Progenitor cell of endocrine pancreas (in vitro differentiated cells): ENCODE results near the gene CDK14. TPM values are rescaled to one million over a fixed set of nuclear protein-coding genes. Genes with fewer than 3 reads are reported as not detected.

Experiments used
- DNase-seq: peaks from one replicate; pipeline ENCODE4 v3.0.0; 2021; ENCODE audit warnings: low spot score; ENCODE audit not compliant: unreplicated experiment
- H3K27ac Mint-ChIP-seq: 2 replicates; pipeline ENCODE4 v1.8.0; 2021; ENCODE audit warnings: mild to moderate bottlenecking, moderate library complexity, mixed read lengths
- H3K27me3 Mint-ChIP-seq: 2 replicates; pipeline ENCODE4 v1.8.0; 2021; ENCODE audit warnings: mixed read lengths
- H3K36me3 Mint-ChIP-seq: 2 replicates; pipeline ENCODE4 v1.8.0; 2022; ENCODE audit warnings: mixed read lengths; ENCODE audit not compliant: insufficient read depth
- H3K4me1 Mint-ChIP-seq: 2 replicates; pipeline ENCODE4 v1.8.0; 2021; ENCODE audit warnings: low read depth, mixed read lengths
- H3K4me3 Mint-ChIP-seq: 2 replicates; pipeline ENCODE4 v1.8.0; 2021; ENCODE audit warnings: low read depth, mild to moderate bottlenecking, moderate library complexity, mixed read lengths
- H3K9me3 Mint-ChIP-seq: 2 replicates; pipeline ENCODE4 v1.8.0; 2021; ENCODE audit warnings: low read depth, mixed read lengths
- CTCF ChIP-seq: fragments of 200-600 bp; sonication (generic); IDR thresholded peaks from one replicate; pipeline ENCODE4 v1.5.0; 2021; ENCODE audit warnings: antibody characterized with exemption, mild to moderate bottlenecking; ENCODE audit not compliant: unreplicated experiment
- total RNA-seq: library from RNA; stranded (reverse); gene quantifications from 2 replicates; pipeline ENCODE4 v1.2.1, GENCODE V29; 2021

CDK14 gene
- total RNA-seq, 1 donor from 2014 or later: 117 TPM

GRCh38 chr7:91088156-91088555, 492.0 kb downstream of the CDK14 start:
- no peak overlapping the region for H3K27ac Mint-ChIP-seq
- no peaks in the 10 kb centered on the region for H3K4me1 Mint-ChIP-seq
- DNase-seq: no peak
- H3K27me3 Mint-ChIP-seq: no peaks in the 10 kb centered on the region
- no peak overlapping the region for H3K4me3 Mint-ChIP-seq
- peaks cover 6% of the 10 kb centered on the region for H3K36me3 Mint-ChIP-seq
- no peaks in the 10 kb centered on the region for H3K9me3 Mint-ChIP-seq
- no peak for TF ChIP-seq CTCF

DNA sequence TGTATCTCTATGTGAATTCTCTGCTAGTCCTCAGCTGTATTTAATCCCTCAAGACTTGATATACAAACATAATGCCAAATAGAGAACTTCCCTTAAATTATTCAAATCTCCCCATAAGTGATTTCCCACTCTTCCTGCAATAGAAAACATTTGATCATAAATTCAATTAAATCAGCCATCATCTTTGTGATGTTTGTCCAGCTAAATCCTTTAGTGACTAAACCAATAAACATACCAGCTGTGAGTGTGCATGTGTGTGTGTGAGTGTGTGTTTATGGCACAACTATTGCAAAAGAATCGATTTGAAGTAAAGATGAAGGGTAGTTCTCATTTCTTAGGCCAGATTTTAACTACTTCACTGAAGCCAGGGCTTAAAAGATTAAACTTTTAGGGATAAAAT, 492.6 kb downstream of the CDK14 start:
- no peak overlapping the region for H3K4me3 Mint-ChIP-seq
- no peak for TF ChIP-seq CTCF
- no peaks in the 10 kb centered on the region for H3K9me3 Mint-ChIP-seq
- no peaks in the 10 kb centered on the region for H3K27me3 Mint-ChIP-seq
- peaks cover 7% of the 10 kb centered on the region for H3K36me3 Mint-ChIP-seq
- no peak for DNase-seq
- no peaks in the 10 kb centered on the region for H3K4me1 Mint-ChIP-seq
- no peak overlapping the region for H3K27ac Mint-ChIP-seq

- Mint-ChIP-seq H3K27me3 (no peaks in the 10 kb centered on the region), H3K9me3 (no peaks in the 10 kb centered on the region), H3K4me3 (no peak overlapping the region), H3K4me1 (no peaks in the 10 kb centered on the region), H3K27ac (no peak overlapping the region), H3K36me3 (peaks cover 11% of the 10 kb centered on the region)
- no peak for DNase-seq
- peak; percentile 88 for TF ChIP-seq CTCF
These were observed 493.4 kb downstream of the CDK14 start for GRCh38 chr7:91089382-91089963.

GRCh38 chr7:91090684-91091083, 494.6 kb downstream of the CDK14 start:
- peaks cover 4% of the 10 kb centered on the region for H3K9me3 Mint-ChIP-seq
- DNase-seq: no peak
- H3K36me3 Mint-ChIP-seq: peaks cover 16% of the 10 kb centered on the region
- H3K27ac Mint-ChIP-seq: no peak overlapping the region
- no peaks in the 10 kb centered on the region for H3K27me3 Mint-ChIP-seq
- no peak for TF ChIP-seq CTCF
- no peak overlapping the region for H3K4me3 Mint-ChIP-seq
- no peaks in the 10 kb centered on the region for H3K4me1 Mint-ChIP-seq

- Mint-ChIP-seq H3K27me3 (no peaks in the 10 kb centered on the region), H3K9me3 (peaks cover 4% of the 10 kb centered on the region), H3K27ac (peak overlapping the region; percentile 56), H3K36me3 (peaks cover 16% of the 10 kb centered on the region), H3K4me1 (no peaks in the 10 kb centered on the region), H3K4me3 (no peak overlapping the region)
- no peak for DNase-seq
- no peak for TF ChIP-seq CTCF
These were observed 495.5 kb downstream of the CDK14 start for GRCh38 chr7:91091631-91092030.
